Breast epithelium (tissue), 4 donors: Measurements from ENCODE around the gene TFCP2L1. TPM values are rescaled to one million over a fixed set of nuclear protein-coding genes. Genes with fewer than 3 reads are reported as not detected.

Experiments
- DNase-seq, 2 donors: peaks; one replicate each; pipeline ENCODE4 v3.0.0-alpha.2; 2019; ENCODE audit warnings: low spot score in 2 of 2
- H3K27ac ChIP-seq, 2 donors: fragments of 200-600 bp; sonication (generic) in 1 of 2; one replicate each; pipeline ENCODE4 v1.5.1; 2016 to 2019; ENCODE audit warnings: mild to moderate bottlenecking in 1 of 2
- H3K27me3 ChIP-seq, 2 donors: fragments of 200-600 bp; sonication (generic) in 1 of 2; one replicate each; pipeline versions ENCODE4 v1.5.1 to v1.6.0; 2017 to 2019; ENCODE audit warnings: control low read depth in 1 of 2, mild to moderate bottlenecking in 1 of 2
- H3K36me3 ChIP-seq: fragments of 200-600 bp; one replicate; pipeline ENCODE4 v1.5.1; 2019
- H3K4me1 ChIP-seq, 2 donors: fragments of 200-600 bp; sonication (generic); one replicate each; pipeline ENCODE4 v1.5.1; 2016 to 2019; ENCODE audit warnings: control low read depth in 1 of 2
- H3K4me3 ChIP-seq, 3 donors: fragments of 200-600 bp; sonication (generic); 1 replicate in 2 of 3; 2 replicates in 1 of 3; pipeline ENCODE4 v1.5.1; 2016 to 2019; ENCODE audit warnings: mild to moderate bottlenecking in 3 of 3, moderate library complexity in 2 of 3
- H3K9me3 ChIP-seq, 2 donors: fragments of 200-600 bp; sonication (generic) in 1 of 2; one replicate each; pipeline ENCODE4 v1.5.1; 2016 to 2019; ENCODE audit warnings: control low read depth in 1 of 2
- POLR2A ChIP-seq: fragments of 450-650 bp; IDR thresholded peaks from one replicate; pipeline ENCODE4 v1.6.1; 2016; ENCODE audit warnings: antibody characterized with exemption, mild to moderate bottlenecking, moderate library complexity
- POLR2AphosphoS5 ChIP-seq, 3 donors: sonication (generic); formaldehyde crosslinking; IDR thresholded peaks; one replicate each; pipeline ENCODE4 v1.6.1; 2017; ENCODE audit warnings: antibody characterized with exemption in 3 of 3
- intact Hi-C: fragments of 100-400 bp; cut with DNase I; formaldehyde crosslinking; loops from one replicate; pipeline ENCODE4 v1.15.1; 2023; ENCODE audit warnings: low total_unique reads
- total RNA-seq, 3 donors: library from RNA; depleted of rRNA; stranded (reverse); fragments of >200 nt; gene quantifications; one replicate each; pipeline ENCODE4 v1.1.0, GENCODE V29; 2016
- TF ChIP-seq, protein P1 (sequence below), 3 donors: fragments of 450-650 bp; IDR thresholded peaks; one replicate each; pipeline ENCODE4 v1.5.1; 2016 to 2017; ENCODE audit warnings: antibody characterized with exemption in 3 of 3, mild to moderate bottlenecking in 3 of 3, moderate library complexity in 3 of 3

Gene TFCP2L1
- total RNA-seq, 3 donors from 2014 or later, result 7.5 to 90.3 (median 8.3) TPM

DNA sequence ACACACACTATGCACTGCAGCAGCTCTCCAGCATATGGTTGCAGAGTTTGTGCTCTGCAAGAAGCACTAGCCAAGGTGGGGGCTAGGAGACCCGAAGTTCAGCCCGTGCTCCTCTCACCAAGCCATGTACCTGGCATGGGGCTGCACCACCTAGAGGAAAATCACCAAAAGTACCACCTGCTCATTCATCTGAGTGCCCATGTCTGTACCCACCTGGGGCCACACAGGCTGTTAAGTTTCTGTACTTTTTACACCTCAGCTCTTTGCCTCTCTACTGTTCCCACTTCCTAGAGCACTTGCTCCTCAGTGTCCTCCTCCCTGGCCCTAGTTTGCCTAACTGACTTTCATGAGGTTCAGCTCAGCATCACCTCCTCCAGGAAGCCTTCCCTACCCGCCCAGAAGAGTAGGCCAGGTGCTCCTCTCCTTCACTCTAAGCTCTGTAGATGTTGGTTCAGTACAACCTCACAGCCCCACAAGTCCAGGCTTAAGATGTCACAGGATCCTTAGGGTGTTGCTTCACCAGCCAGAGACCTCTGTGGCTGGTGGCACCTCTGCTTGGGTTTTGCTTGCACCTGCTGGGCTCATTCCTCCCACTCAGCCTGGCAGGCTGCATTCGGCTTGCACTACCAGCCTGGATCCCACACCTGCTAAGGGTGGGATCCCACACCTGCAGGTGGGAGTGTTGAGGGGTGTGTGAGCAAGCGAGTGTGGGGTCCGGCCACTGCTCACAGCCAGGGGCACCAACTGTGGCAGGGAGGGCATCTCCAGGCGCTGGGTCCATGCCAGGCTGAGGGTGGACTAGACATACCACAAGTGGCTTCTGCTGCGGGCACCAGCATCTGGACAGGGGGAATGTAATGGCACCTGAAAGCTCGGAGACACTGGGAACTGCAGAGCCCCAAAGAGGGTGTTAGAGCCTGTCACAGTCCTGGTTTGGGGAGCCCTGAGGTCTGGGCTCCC lies 10.2 kb upstream of the TFCP2L1 start:
- H3K4me3 ChIP-seq, result no peak overlapping the region
- no peaks in the 10 kb centered on the region for H3K9me3 ChIP-seq
- no peak overlapping the region for H3K27ac ChIP-seq
- intact Hi-C loops, result no loop called here
- no peak for DNase-seq
- H3K27me3 ChIP-seq, result no peaks in the 10 kb centered on the region
- no peak for TF ChIP-seq POLR2AphosphoS5 (IDR thresholded peaks at IDR 0.05)
- TF ChIP-seq, protein P1, sequence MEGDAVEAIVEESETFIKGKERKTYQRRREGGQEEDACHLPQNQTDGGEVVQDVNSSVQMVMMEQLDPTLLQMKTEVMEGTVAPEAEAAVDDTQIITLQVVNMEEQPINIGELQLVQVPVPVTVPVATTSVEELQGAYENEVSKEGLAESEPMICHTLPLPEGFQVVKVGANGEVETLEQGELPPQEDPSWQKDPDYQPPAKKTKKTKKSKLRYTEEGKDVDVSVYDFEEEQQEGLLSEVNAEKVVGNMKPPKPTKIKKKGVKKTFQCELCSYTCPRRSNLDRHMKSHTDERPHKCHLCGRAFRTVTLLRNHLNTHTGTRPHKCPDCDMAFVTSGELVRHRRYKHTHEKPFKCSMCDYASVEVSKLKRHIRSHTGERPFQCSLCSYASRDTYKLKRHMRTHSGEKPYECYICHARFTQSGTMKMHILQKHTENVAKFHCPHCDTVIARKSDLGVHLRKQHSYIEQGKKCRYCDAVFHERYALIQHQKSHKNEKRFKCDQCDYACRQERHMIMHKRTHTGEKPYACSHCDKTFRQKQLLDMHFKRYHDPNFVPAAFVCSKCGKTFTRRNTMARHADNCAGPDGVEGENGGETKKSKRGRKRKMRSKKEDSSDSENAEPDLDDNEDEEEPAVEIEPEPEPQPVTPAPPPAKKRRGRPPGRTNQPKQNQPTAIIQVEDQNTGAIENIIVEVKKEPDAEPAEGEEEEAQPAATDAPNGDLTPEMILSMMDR (IDR thresholded peaks at IDR 0.05), result no peak
- no peak for TF ChIP-seq POLR2A
- no peaks in the 10 kb centered on the region for H3K4me1 ChIP-seq
- H3K36me3 ChIP-seq, result no peaks in the 10 kb centered on the region

DNA sequence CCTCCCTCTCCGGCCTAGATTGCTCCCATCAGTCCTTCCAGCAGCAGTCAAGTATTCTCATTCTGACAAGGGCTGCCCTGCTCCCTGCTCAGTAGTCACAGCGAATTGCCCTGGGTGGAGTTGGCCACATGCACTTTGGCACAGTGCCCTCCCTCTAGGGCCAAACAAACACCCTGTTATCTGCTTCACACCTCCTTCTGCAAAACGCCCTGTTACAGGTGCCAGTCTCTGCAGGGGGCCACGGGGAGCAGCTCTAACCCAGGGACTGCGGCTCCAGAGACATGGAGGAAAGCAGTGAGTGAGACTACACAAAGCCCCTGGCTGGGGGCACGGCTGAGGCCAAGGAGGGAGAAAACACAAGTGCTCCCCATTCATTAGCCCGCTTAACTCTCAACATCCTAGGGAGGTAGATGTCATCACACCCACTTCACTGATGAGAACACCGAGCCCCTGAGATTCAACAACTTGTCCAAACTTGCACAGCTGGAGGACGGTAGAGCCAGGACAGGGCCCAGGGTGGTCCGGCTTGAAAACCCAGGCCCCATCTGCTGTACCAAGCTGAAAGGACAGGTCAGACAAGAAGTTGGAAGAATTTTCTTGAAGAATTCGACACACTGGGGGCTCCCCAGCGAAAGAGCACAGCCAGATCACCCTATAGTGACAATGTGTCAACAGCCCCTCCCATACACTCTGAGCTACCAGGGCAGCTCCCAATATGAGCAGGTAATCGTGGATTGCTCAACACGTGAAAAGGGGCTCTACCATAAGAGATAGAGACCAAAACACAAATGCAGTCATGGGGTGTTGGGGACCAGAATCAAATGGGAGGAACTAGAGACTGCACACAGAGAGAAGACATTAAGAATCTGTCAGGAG lies 8.7 kb upstream of the TFCP2L1 start:
- intact Hi-C loops, result no loop called here
- Histone ChIP-seq H3K36me3 (no peaks in the 10 kb centered on the region), H3K27ac (no peak overlapping the region), H3K9me3 (no peaks in the 10 kb centered on the region), H3K4me1 (no peaks in the 10 kb centered on the region), H3K4me3 (no peak overlapping the region), H3K27me3 (no peaks in the 10 kb centered on the region)
- TF ChIP-seq POLR2AphosphoS5 (IDR thresholded peaks at IDR 0.05) (no peak), POLR2A (no peak)
- TF ChIP-seq, protein P1 (IDR thresholded peaks at IDR 0.05), result no peak
- DNase-seq, result no peak

DNA sequence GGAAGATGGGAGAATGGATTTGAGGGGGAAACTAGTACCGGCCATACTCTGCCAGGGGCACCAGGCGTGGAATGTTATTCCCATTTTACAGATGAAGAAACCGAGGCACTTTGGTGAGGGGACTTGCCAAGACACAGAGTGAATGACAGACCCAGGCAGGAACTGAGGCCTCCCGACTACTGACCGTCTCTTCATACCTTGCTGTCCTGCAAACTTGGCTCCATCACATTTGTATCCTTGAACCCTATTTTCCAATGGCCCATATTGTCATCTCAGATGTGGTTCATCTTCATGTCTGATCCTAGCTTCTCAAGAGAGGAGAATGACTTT lies 6.2 kb upstream of the TFCP2L1 start:
- Histone ChIP-seq H3K4me3 (no peak overlapping the region), H3K27me3 (no peaks in the 10 kb centered on the region), H3K36me3 (no peaks in the 10 kb centered on the region), H3K27ac (no peak overlapping the region), H3K9me3 (no peaks in the 10 kb centered on the region), H3K4me1 (no peaks in the 10 kb centered on the region)
- intact Hi-C loops, result no loop called here
- no peak for DNase-seq
- TF ChIP-seq POLR2AphosphoS5 (IDR thresholded peaks at IDR 0.05) (no peak), POLR2A (no peak)
- TF ChIP-seq, protein P1 (IDR thresholded peaks at IDR 0.05), result no peak

DNA sequence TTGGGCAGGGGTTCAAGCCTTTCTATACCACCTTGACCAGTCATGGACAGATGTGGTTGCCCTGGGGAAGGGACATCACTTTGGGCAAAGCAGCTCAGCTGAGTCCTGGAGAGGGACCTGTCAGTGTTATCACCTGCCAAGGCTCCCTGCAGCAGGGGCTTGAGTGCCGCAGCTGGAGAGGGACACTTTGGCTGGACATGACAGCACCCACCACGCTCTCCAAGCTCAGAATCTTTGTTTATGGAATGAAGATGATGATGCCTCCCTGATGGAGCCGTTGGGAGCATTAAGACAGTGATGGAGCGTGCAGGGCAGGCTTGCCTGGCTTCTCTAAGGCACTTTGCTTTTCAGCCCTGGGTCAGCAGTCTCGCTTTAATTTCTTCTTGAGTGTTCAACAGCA lies 4.3 kb upstream of the TFCP2L1 start:
- peaks cover 0 to 9% of the 10 kb centered on the region in 2 donors for H3K4me1 ChIP-seq
- no peak overlapping the region for H3K4me3 ChIP-seq
- H3K9me3 ChIP-seq, result no peaks in the 10 kb centered on the region
- H3K36me3 ChIP-seq, result no peaks in the 10 kb centered on the region
- H3K27ac ChIP-seq, result no peak overlapping the region
- TF ChIP-seq POLR2AphosphoS5 (IDR thresholded peaks at IDR 0.05), result no peak
- TF ChIP-seq, protein P1 (IDR thresholded peaks at IDR 0.05), result no peak
- no peak for TF ChIP-seq POLR2A
- intact Hi-C loops, result no loop called here
- H3K27me3 ChIP-seq, result peaks cover 0 to 7% of the 10 kb centered on the region in 2 donors
- DNase-seq, result no peak
